Measurements from ENCODE around the gene PPM1L.

Gene PPM1L

DNA sequence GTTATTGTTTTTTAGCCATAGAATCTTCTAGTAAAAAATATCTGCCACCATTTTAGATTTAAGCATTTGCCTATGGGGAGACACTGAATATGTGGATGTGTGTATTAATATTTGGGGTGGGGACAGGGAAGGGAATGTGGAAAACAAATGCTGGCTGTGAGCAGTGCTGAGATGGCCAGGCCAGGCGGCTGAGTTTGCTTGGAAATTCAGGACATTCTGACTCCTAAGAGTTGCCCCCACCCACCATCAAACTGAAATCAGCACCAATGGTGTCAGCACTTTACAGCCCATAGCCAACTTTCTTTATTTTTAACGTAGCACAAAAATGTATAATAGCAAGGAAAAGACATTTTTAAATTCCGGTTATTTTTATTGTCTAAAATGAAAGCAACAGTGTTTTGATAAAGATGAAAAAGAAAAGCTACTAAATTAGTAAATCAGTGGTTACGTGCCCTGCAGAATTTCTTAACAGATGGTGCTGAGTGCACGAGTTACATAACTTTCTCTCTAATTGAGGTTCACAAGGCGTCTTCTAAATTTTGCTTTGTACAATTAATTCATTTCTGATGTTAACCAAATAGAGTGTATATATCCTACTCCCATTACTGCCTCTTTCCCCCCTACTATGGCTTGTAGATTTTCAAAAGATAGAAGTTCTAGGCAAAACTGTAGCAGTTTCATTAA is 315.1 kb downstream of the PPM1L start:
- in situ Hi-C loops (cut with MboI; ENCODE audit: low sequenced_read_pairs): no loop called here

- in situ Hi-C loops (cut with MboI; ENCODE audit: low sequenced_read_pairs): no loop called here
Measured at GRCh38 chr3:161072211-161072621, 316.2 kb downstream of the PPM1L start.

DNA sequence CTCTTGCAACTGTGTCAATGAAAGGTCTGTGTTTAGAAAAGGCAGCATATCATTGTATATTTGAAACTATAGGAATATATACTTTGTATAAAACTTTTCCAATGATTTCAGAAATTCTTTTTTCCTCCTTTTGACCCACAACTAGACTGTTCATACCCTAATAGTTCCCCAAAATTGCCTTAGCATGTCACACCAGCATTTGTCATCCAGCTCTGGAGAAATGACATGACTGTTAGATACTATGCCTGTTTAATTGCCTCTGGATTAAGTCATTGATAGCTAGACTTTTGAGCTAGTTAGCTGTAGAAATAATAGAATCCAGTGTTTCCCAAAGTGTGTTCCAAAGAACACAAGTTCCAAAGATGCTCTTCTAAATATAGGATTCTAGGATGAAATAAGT is 316.7 kb downstream of the PPM1L start:
- in situ Hi-C loops (cut with MboI; ENCODE audit: low sequenced_read_pairs): no loop called here

DNA sequence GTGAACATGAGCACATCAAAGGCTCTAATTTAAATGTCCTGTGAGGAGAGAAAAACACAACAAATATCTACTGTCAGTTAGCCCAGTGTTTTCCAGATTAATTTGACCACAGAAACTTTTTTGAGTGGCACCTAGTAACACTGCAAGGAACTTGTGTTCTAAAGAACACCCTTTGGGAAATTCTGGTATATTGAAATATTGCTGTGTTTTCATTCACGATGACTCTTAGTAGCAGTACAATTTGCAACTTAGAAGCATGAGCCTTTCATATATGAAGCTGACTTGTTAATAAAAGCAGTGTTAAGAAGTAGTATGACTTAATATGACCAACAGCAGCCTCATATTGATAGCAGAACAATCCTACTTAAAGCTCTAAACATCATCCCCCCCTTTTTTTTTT is 317.1 kb downstream of the PPM1L start:
- in situ Hi-C loops (cut with MboI; ENCODE audit: low sequenced_read_pairs): no loop called here

DNA sequence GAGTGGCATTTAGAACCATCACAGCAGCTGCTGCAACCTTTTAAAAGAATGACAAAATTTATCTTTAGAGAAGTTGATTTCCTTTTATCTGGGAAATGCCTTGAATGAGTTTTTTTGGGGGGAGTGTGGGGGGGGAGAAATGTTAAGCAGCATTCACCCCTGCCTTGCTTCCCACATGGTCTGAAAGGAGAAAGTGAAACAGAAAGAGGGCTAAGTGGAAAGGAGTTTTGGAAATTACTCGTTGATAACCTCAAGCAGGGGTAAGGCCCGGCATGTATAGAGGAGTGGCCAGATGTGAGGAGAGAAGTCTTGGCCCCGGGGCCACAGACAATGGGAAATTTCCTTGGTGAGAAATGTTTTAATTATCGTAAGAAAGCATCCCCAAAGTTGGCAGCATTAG is 325.6 kb downstream of the PPM1L start:
- in situ Hi-C loops (cut with MboI; ENCODE audit: low sequenced_read_pairs): no loop called here

DNA sequence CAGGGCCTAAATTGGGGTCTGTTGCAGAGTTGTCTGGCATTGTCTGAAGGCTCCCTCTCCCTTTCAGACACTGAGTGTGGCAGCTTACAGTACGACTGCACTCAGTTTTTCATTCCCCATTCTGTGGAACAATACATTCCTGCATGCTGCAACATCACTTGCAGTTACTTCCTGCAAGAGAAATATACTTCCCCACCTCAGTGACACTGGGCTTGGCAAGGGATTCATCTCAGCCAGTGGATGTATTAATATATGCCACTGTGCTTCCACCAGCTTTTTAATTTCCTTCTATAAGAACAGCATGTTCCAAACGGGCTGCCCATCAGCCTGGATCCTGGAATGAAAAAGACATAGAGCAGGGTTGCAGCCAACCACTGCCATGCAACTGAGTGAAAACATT is 326.0 kb downstream of the PPM1L start:
- in situ Hi-C loops (cut with MboI; ENCODE audit: low sequenced_read_pairs): no loop called here

GRCh38 chr3:161083131-161083530 is 327.1 kb downstream of the PPM1L start:
- in situ Hi-C loops (cut with MboI; ENCODE audit: low sequenced_read_pairs): no loop called here

- in situ Hi-C loops (cut with MboI; ENCODE audit: low sequenced_read_pairs): no loop called here
Measured at GRCh38 chr3:161084277-161084676, 328.2 kb downstream of the PPM1L start.

DNA sequence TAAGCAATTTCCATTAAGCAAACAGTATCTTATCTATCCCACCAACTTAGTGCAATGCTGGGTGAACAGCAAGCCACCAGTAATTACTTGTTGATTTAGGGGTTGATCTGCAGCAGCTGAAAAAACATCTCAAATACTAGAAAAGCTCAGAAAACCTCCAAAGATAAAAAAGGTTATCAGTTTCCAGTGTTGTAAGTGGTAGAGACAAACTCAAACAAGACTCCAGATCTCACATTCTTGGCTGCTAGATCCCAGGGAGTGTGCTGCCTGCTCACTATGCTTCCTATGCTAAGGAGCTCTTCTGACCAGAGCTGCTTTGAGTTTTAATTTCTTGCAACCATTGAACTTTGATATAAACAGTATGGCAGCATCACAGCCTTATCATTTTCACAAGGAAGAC is 337.9 kb downstream of the PPM1L start:
- in situ Hi-C loops (cut with MboI; ENCODE audit: low sequenced_read_pairs): no loop called here

GRCh38 chr3:161096771-161097367 is 340.8 kb downstream of the PPM1L start:
- in situ Hi-C loops (cut with MboI; ENCODE audit: low sequenced_read_pairs): no loop called here

- in situ Hi-C loops (cut with MboI; ENCODE audit: low sequenced_read_pairs): no loop called here
Measured at GRCh38 chr3:161100994-161101393, 345.0 kb downstream of the PPM1L start.

- in situ Hi-C loops (cut with MboI; ENCODE audit: low sequenced_read_pairs): no loop called here
Measured at GRCh38 chr3:161101609-161102008, 345.6 kb downstream of the PPM1L start.

GRCh38 chr3:161103776-161104385 is 347.9 kb downstream of the PPM1L start:
- in situ Hi-C loops (cut with MboI; ENCODE audit: low sequenced_read_pairs): no loop called here

GRCh38 chr3:161104561-161105551 is 348.8 kb downstream of the PPM1L start, which contains the start of gene B3GALNT1:
Gene B3GALNT1 (minus strand): TSS chr3:161105349. CDS start chr3:161086754, 18,595 bp downstream.
- in situ Hi-C loops (cut with MboI; ENCODE audit: low sequenced_read_pairs): no loop called here

- in situ Hi-C loops (cut with MboI; ENCODE audit: low sequenced_read_pairs): no loop called here
Measured at GRCh38 chr3:161107311-161107710, 351.3 kb downstream of the PPM1L start.

DNA sequence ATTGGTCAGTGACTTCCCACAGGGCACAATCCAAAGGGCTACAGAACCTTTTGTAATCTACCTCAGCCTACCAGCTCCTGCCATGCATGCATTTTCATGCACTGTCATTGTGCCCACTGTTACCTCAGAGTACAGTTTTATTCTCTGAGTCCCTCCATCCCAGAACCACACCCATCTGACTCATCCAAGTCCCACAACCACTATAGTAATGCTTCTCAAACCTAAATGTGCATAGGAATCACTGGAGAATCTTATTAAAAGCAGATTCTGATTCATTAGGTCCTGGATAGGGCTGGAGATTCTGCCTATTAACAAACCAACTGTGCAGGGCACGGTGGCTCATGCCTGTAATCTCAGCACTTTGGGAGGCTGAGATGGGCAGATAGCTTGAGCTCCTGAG is 352.8 kb downstream of the PPM1L start:
- in situ Hi-C loops (cut with MboI; ENCODE audit: low sequenced_read_pairs): no loop called here

DNA sequence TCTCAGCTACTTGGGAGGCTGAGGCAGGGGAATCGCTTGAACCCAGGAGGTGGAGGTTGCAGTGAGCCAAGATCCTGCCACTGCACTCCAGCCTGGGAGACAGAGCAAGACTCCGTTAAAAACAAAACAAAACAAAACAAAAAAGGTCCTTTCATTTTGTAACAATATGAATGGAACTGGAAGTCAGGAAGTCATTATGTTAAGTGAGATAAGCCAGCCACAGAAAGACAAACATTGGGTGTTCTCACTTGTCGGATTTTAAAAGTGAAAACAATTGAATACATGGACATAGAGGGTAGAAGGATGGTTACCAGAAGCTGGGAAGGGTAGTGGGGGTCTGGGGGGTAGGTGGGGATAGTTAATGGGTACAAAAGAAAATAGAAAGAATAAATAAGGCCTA is 361.6 kb downstream of the PPM1L start:
- in situ Hi-C loops (cut with MboI; ENCODE audit: low sequenced_read_pairs): no loop called here

DNA sequence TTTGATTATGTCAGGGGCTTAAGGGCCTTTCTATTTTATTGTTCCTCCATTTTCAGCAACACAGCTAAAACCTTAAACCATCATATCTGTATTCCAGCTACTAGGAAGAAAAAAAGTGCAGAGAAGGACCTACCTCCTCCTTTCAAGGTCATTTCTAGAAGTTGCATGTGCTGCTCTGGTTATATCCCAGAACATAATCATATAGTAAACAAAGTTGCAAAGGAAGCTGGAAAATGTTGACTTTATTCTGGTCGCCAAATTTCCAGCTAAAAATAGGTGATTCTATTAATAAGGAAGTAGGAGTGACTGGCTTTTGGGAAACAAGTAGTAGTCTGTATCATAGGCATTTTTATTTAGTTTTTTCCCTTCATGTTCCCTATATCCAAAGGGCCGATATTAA is 370.5 kb downstream of the PPM1L start:
- in situ Hi-C loops (cut with MboI; ENCODE audit: low sequenced_read_pairs): no loop called here
